ENCODE results near the gene APLN.

The APLN gene

DNA sequence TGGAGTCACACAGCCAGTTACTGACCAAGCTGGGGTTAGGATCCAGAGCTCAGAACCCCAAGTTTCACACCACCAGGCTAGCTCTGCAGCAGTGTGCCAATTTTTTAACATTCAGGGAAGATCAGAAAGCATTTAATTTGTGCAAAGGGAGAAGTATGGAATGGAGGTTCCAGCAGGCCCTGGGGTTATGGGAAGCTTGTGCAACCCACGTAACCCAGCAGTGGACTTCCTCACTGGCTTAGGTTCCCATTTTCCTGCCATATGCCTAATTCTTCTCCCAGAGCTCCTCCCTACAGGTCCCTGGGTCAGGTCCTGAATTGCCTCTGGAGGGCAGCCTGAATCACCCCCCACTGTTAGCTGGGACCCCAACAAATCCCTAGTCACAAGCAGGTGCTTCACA lies 14.0 kb downstream of the APLN start:
- DNase-seq (ENCODE audit: low read depth in 1 of 2, low spot score in 1 of 2): no peak
- no peak overlapping the region for H3K4me3 ChIP-seq (replicated peaks; ENCODE audit: insufficient read depth, low read length)
- TF ChIP-seq GABPA (IDR thresholded peaks at IDR 0.05; ENCODE audit: low read depth): no peak
- peak; percentile 37; the same call in 1 of the 2 replicates for TF ChIP-seq SPI1 (IDR thresholded peaks at IDR 0.05; ENCODE audit: borderline replicate concordance, low read depth)
- no peak for TF ChIP-seq POLR2AphosphoS5 (IDR thresholded peaks at IDR 0.05; ENCODE audit: low read depth)
- TF ChIP-seq REST (IDR thresholded peaks at IDR 0.05; ENCODE audit: insufficient replicate concordance, low read depth): no peak
- TF ChIP-seq, protein P1, sequence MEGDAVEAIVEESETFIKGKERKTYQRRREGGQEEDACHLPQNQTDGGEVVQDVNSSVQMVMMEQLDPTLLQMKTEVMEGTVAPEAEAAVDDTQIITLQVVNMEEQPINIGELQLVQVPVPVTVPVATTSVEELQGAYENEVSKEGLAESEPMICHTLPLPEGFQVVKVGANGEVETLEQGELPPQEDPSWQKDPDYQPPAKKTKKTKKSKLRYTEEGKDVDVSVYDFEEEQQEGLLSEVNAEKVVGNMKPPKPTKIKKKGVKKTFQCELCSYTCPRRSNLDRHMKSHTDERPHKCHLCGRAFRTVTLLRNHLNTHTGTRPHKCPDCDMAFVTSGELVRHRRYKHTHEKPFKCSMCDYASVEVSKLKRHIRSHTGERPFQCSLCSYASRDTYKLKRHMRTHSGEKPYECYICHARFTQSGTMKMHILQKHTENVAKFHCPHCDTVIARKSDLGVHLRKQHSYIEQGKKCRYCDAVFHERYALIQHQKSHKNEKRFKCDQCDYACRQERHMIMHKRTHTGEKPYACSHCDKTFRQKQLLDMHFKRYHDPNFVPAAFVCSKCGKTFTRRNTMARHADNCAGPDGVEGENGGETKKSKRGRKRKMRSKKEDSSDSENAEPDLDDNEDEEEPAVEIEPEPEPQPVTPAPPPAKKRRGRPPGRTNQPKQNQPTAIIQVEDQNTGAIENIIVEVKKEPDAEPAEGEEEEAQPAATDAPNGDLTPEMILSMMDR (IDR thresholded peaks at IDR 0.05; ENCODE audit: insufficient read depth, low read length): no peak
- no peak overlapping the region for H3K27ac ChIP-seq (replicated peaks)
- H3K27me3 ChIP-seq (ENCODE audit: insufficient read depth, poor library complexity, severe bottlenecking): no peaks in the 10 kb centered on the region

GRCh38 chrX:129638917-129639316 lies 15.8 kb downstream of the APLN start:
- TF ChIP-seq, protein P1 (IDR thresholded peaks at IDR 0.05; ENCODE audit: insufficient read depth, low read length): no peak
- TF ChIP-seq POLR2AphosphoS5 (IDR thresholded peaks at IDR 0.05; ENCODE audit: low read depth) (no peak), REST (IDR thresholded peaks at IDR 0.05; ENCODE audit: insufficient replicate concordance, low read depth) (no peak), SPI1 (IDR thresholded peaks at IDR 0.05; ENCODE audit: borderline replicate concordance, low read depth) (no peak), GABPA (IDR thresholded peaks at IDR 0.05; ENCODE audit: low read depth) (no peak)
- Histone ChIP-seq H3K4me3 (replicated peaks; ENCODE audit: insufficient read depth, low read length) (no peak overlapping the region), H3K27ac (replicated peaks) (no peak overlapping the region), H3K27me3 (ENCODE audit: insufficient read depth, poor library complexity, severe bottlenecking) (no peaks in the 10 kb centered on the region)
- no peak for DNase-seq (ENCODE audit: low read depth in 1 of 2, low spot score in 1 of 2)

- no peak overlapping the region for H3K27ac ChIP-seq (replicated peaks)
- TF ChIP-seq, protein P1 (IDR thresholded peaks at IDR 0.05; ENCODE audit: insufficient read depth, low read length): peak; percentile 71
- no peak for TF ChIP-seq POLR2AphosphoS5 (IDR thresholded peaks at IDR 0.05; ENCODE audit: low read depth)
- no peaks in the 10 kb centered on the region for H3K27me3 ChIP-seq (ENCODE audit: insufficient read depth, poor library complexity, severe bottlenecking)
- H3K4me3 ChIP-seq (replicated peaks; ENCODE audit: insufficient read depth, low read length): no peak overlapping the region
- DNase-seq (ENCODE audit: low read depth in 1 of 2, low spot score in 1 of 2): peak in 1 of 2 experiments; percentile 66
These were observed 17.3 kb downstream of the APLN start for GRCh38 chrX:129637217-129638109.
